Dedifferentiated amniotic fluid mesenchymal stem cell (primary cell): ENCODE data around the gene PALLD.

Experiments
- DNase-seq: peaks from one replicate; pipeline ENCODE4 v3.0.0-alpha.2; 2016; ENCODE audit errors: extremely low spot score

The PALLD gene

GRCh38 chr4:168955674-168956073 lies 458.8 kb downstream of the PALLD start:
- DNase-seq, result no peak

GRCh38 chr4:168960716-168961115 lies 463.9 kb downstream of the PALLD start:
- DNase-seq, result no peak

GRCh38 chr4:168972596-168972995 lies 475.7 kb downstream of the PALLD start:
- DNase-seq, result no peak
